Right ventricle myocardium superior (tissue), 1 donor: ENCODE measurements around the gene DPF3. TPM values are rescaled to one million over a fixed set of nuclear protein-coding genes. Genes with fewer than 3 reads are reported as not detected.

Source experiments
- ATAC-seq: fragments of 200-7000 bp; cut with Tn5 transposase; one replicate; pipeline ENCODE4 v1.9.1; 2020; ENCODE audit warnings: mild to moderate bottlenecking; ENCODE audit not compliant: poor library complexity
- DNase-seq: peaks from one replicate; pipeline ENCODE4 v3.0.0-alpha.2; 2020
- intact Hi-C: fragments of 100-400 bp; cut with DNase I; formaldehyde crosslinking; loops from one replicate; pipeline ENCODE4 v1.11.2; 2022
- total RNA-seq: library from RNA; stranded (reverse); fragmentation: NEBNext Ultra II Directional; extraction: Animal tissue kit (Norgen Biotek cat#: 25700); gene quantifications from one replicate; pipeline ENCODE4 v1.2.1, GENCODE V29; 2021
- donor health status: DM: no; HTN: yes; CAD: no; lungs with severe emphysema.

DPF3 gene
- total RNA-seq, 1 donor from 2014 or later, result 25.0 TPM

DNA sequence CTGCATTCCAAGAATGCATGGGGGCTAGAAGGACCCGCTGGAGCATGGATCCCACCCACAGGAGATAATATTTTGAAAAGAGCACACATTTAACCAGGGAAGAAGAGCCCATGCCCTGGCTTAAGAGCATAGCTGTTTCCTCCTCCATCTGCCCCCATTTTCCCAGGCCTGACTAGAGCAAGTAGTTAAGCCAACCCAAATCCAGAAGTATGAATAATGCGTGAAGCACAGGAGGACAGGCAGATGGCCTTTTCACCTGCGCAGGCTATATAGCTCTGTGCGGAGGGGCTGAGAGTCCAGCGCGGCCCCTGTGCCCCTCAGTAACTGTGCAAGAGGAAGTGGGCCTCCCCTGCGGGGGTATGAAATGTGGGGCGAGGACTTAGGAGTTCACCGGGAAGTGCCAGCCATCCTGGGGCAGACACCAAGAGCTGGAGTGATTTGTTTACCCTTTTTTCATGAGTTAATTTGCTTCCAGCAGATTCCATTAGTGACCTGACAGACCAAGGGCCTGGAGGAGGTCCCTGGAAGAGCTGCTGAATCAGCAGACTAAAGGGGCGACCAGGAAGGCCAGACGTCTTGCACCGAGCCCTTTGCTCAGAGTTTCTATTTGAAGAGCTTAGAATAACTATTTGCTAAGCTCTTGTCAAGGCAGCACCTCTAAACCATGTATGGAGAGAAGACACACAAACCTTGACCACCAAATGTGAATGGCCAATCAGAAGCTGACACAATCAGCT is 37.2 kb downstream of the DPF3 start:
- ATAC-seq (no peak), DNase-seq (no peak)
- intact Hi-C loops, result no loop called here

DNA sequence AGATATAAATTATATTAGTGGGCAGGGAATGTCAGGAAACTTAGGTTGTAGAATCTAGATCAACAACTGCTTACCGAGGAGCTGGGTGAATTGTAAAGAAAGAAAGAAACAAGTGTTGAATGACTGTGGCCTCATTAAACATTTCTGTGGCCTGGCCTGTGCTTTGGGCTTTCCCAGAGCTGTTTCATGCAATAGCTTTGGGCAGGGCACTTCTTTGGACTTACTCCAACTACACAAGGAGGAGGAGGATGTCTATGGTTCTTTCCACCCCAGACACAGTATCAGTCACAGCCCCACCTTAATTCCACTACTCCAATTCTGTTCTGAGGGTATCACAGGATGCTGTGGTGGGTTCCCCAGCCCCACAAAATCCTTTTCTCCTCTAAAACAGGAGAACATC is 38.0 kb downstream of the DPF3 start:
- DNase-seq, result no peak
- intact Hi-C loops, result no loop called here
- peak; percentile 45 for ATAC-seq

DNA sequence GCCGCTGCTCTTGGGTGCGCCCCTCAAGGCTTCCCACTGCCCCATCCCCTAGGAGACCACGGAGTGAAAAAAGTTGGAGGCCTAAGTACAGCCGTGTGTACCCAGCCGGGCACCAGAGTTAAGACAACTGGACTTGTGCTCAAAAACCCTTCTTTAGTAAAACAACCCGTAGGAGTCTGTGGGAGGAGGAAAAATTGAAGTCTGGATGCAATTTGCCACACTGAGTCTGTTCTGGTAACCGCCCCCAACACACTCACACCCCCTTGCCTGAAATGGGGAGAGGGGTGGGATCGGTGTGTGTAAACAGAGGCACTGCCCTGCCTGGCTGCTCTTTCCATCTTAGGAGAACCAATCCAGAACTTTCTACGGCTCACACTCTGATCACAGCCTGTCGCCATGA is 41.7 kb downstream of the DPF3 start:
- ATAC-seq, result no peak
- intact Hi-C loops, result no loop called here
- no peak for DNase-seq

DNA sequence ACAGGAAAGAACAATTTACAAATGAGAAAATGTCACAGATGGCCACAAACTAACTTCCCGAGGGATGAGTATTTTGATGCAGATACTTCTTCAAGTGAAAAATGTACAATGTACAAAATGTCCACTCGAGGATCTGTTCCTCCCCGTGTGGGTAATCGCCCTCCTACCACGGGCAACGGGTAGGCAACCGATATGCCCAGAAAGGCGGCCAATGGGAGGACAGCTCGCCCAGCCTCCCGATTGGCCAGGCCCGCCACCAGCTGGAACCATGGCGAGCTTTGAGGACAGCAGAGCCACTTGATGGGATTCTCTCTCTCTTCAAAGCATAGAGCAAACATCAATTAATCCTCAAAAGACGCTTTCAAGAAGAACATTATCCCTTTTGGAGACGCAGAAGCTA is 42.3 kb downstream of the DPF3 start:
- intact Hi-C loops, result no loop called here
- ATAC-seq, result no peak
- DNase-seq, result no peak

- no peak for DNase-seq
- intact Hi-C loops, result no loop called here
- no peak for ATAC-seq
Observed at GRCh38 chr14:72850360-72850759, 43.5 kb downstream of the DPF3 start.

DNA sequence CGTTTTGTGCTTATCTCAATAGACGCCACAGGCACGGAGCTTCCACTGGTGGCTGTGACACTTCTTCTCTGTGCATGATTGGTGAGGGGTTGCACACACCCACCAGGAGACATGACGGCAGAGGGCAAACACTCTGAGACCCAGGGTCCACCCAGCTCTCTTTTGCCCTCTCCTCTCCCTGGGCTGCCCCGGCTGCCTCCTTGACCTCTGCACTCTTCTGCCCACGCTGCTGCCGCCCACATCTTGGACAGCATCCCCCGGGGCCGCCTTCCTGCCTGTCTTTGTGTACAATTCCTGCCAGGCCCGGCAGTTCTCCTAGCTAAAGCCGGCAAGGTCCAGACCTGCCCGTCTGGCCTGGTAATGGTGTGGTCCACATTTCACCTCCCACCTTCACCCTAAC is 44.7 kb downstream of the DPF3 start:
- peak; percentile 12 for ATAC-seq
- intact Hi-C loops, result no loop called here
- DNase-seq, result no peak

GRCh38 chr14:72847721-72848120 is 46.2 kb downstream of the DPF3 start:
- no peak for ATAC-seq
- DNase-seq, result no peak
- intact Hi-C loops, result no loop called here

GRCh38 chr14:72845683-72846082 is 48.2 kb downstream of the DPF3 start:
- ATAC-seq (no peak), DNase-seq (no peak)
- intact Hi-C loops, result no loop called here

DNA sequence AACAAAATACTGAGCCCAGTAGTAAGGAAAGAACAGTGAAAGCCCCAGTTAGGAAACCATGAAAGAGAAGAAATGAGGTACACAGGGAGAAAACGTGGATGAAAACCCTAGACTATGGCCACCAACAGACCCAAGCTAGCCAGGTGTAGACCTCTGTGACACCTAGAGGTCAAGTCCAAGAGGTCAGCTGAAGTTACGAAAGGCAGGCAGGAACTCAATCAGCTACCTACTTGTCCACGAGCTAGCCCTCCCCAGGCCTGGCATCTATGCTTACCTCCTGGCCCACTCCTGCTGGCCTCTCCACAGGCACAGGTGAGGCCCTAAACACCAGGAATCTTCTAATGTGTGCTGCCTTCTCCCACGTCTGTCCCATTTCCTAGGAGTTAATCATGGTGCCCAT is 48.7 kb downstream of the DPF3 start:
- intact Hi-C loops, result no loop called here
- DNase-seq, result no peak
- ATAC-seq, result no peak

DNA sequence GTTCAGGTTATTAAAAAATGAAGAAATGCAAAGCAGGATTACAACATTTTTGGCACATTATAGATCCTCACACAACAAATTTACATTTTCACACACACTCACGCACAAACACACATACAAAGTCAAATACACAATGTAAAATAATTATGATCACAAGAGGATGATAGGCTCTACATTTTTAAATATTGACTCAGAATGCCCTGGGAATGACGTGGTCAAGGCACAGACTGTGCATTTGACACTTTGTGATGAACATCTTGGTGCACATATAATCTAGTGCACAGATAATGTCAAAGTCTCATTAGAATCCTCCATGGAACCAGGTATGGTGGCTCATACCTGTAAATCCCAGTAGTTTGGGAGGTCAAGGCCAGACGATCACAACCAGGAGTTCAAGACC is 49.4 kb downstream of the DPF3 start:
- DNase-seq (no peak), ATAC-seq (no peak)
- intact Hi-C loops, result no loop called here

GRCh38 chr14:72839753-72840607 is 53.9 kb downstream of the DPF3 start:
- no peak for ATAC-seq
- no peak for DNase-seq

DNA sequence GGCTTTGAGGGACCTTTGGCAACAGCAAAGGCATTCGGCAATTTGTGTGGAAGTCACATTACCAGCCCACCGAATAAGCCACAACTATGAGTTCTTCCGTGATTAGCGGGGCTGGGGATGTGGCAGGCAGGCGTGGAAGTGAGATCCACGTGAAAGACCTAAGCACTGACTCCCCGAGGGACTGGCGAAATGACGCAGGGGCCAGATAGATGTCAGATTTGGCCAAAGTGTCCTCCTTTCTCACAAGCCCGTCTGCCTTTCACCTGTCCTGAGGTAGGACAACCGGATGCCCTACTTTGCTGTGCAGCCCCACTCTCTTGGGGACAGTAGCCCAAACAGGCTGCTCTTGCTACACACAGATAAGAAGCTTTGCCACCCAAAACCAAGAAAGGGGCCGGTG is 54.5 kb downstream of the DPF3 start:
- no peak for DNase-seq
- no peak for ATAC-seq
- intact Hi-C loops, result no loop called here

More at GRCh38 chr14:72839753-72840607, 53.9 kb downstream of the DPF3 start:
- intact Hi-C loops, result no loop called here

GRCh38 chr14:72836085-72836484 is 57.8 kb downstream of the DPF3 start:
- ATAC-seq (peak; percentile 14), DNase-seq (no peak)
- intact Hi-C loops, result no loop called here

DNA sequence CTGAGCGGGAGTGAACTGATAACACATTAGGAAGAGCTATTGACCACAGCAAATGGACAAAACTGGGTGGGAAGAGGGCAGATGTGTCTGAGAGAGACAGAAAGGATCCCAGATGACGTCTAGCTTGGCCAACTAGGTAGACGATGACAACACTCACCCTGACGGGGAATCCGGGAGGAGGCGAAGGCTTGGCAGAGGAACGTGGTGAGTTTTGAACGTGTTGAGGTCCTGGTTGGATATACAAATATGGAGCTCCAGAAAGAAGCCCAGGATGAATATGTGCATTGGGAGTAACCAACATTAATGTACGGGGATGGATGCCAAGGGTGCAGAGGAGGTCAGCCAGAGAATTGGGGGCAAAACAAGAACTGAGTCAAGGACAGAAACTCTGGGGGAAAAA is 60.7 kb downstream of the DPF3 start:
- no peak for DNase-seq
- intact Hi-C loops, result no loop called here
- no peak for ATAC-seq

- no peak for ATAC-seq
- intact Hi-C loops, result no loop called here
- DNase-seq, result no peak
Observed at GRCh38 chr14:72830786-72831594, 62.9 kb downstream of the DPF3 start.

GRCh38 chr14:72830356-72830755 is 63.5 kb downstream of the DPF3 start:
- ATAC-seq, result no peak
- DNase-seq, result no peak
- intact Hi-C loops, result no loop called here

GRCh38 chr14:72828604-72829003 is 65.3 kb downstream of the DPF3 start:
- intact Hi-C loops, result no loop called here
- no peak for DNase-seq
- ATAC-seq, result peak; percentile 77

- DNase-seq, result no peak
- intact Hi-C loops, result no loop called here
- no peak for ATAC-seq
Observed at GRCh38 chr14:72826039-72826438, 67.9 kb downstream of the DPF3 start.

- intact Hi-C loops, result no loop called here
- DNase-seq (no peak), ATAC-seq (no peak)
Observed at GRCh38 chr14:72825486-72825885, 68.4 kb downstream of the DPF3 start.
